Peyer's patch (tissue), 4 donors: ENCODE measurements around the gene MYO9B. TPM values are rescaled to one million over a fixed set of nuclear protein-coding genes. Genes with fewer than 3 reads are reported as not detected.

Experiments
- DNase-seq, 3 donors: peaks; one replicate each; pipeline ENCODE4 v3.0.0-alpha.2; 2017 to 2019
- H3K27ac ChIP-seq, 4 donors: fragments of 200-600 bp; sonication (generic); one replicate each; pipeline ENCODE4 v1.5.1; 2016 to 2019
- H3K27me3 ChIP-seq, 2 donors: fragments of 200-600 bp; sonication (generic); one replicate each; pipeline ENCODE4 v1.5.1; 2019
- H3K36me3 ChIP-seq, 3 donors: fragments of 200-600 bp; sonication (generic); one replicate each; pipeline ENCODE4 v1.5.1; 2016 to 2019
- H3K4me1 ChIP-seq, 4 donors: fragments of 200-600 bp; sonication (generic); one replicate each; pipeline ENCODE4 v1.5.1; 2016 to 2019
- H3K4me3 ChIP-seq, 4 donors: fragments of 200-600 bp; sonication (generic); 1 replicate in 3 of 4; 2 replicates in 1 of 4; pipeline ENCODE4 v1.5.1; 2016 to 2019; ENCODE audit warnings: mild to moderate bottlenecking in 1 of 4
- H3K9me3 ChIP-seq, 4 donors: fragments of 200-600 bp; sonication (generic); one replicate each; pipeline ENCODE4 v1.5.1; 2016 to 2019; ENCODE audit warnings: mild to moderate bottlenecking in 1 of 4
- POLR2A ChIP-seq, 2 donors: fragments of 450-650 bp; IDR thresholded peaks; one replicate each; pipeline ENCODE4 v1.5.1; 2017; ENCODE audit warnings: antibody characterized with exemption in 2 of 2, mild to moderate bottlenecking in 2 of 2, moderate library complexity in 2 of 2
- total RNA-seq, 4 donors: library from RNA; depleted of rRNA; stranded (reverse); fragments of >200 nt; gene quantifications; one replicate each; pipeline ENCODE4 v1.1.0, GENCODE V29; 2016
- TF ChIP-seq, protein P1 (sequence below), 6 experiments: fragments of 450-650 bp in 4 of 6; fragments of 200-600 bp in 2 of 6; sonication (generic) in 1 of 6; IDR thresholded peaks; one replicate each; pipeline ENCODE4 v1.5.1; 2017 to 2019; ENCODE audit warnings: antibody characterized with exemption in 6 of 6, mild to moderate bottlenecking in 3 of 6, moderate library complexity in 1 of 6

The MYO9B gene
- total RNA-seq, 4 donors from 2014 or later: 65.3 to 578 (median 143) TPM

DNA sequence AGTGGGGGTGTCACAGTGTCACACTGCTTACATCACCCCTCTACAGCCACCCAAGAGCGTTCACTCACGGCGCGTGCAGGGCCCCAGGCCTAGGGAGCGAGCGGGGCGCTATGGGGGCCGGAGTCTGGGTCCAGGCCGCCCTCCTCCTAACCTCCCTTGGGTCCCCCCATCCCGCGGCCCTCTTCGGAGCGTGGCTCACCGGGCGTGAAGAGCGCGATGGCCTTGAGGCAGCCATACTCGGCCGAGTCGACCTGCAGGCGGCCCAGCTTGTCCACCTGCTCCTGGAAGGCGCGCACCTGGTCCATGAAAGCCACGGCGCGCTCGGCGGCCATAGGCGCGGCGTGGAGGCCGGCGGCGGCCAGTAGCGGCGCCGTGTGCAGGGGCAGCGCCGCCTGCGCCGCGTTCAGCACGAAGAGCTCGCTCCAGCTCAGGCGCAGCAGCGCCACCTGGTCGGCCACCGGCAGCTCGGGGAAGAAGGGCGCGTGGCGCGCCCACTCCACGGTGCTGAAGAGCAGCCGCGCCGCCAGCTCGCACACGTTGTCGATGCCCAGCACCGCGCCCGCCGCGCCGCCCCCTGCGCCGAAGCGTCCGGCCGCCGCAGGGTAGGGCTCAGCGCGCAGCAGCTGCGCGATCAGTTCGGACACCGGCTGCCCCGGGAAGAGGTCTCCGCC, 159.9 kb downstream of the MYO9B start:
- Histone ChIP-seq H3K36me3 (peaks cover 0 to 47% (median 0%) of the 10 kb centered on the region in 3 donors), H3K27ac (peak overlapping the region; percentile 47 to 80 (median 73)), H3K4me3 (peak overlapping the region; percentile 46 to 66 (median 61)), H3K9me3 (no peaks in the 10 kb centered on the region), H3K27me3 (no peaks in the 10 kb centered on the region), H3K4me1 (peaks cover 3 to 51% (median 12%) of the 10 kb centered on the region in 4 donors)
- peak; percentile 76 to 91 (median 86) for DNase-seq
- TF ChIP-seq POLR2A (IDR thresholded peaks at IDR 0.05): no peak
- TF ChIP-seq, protein P1, sequence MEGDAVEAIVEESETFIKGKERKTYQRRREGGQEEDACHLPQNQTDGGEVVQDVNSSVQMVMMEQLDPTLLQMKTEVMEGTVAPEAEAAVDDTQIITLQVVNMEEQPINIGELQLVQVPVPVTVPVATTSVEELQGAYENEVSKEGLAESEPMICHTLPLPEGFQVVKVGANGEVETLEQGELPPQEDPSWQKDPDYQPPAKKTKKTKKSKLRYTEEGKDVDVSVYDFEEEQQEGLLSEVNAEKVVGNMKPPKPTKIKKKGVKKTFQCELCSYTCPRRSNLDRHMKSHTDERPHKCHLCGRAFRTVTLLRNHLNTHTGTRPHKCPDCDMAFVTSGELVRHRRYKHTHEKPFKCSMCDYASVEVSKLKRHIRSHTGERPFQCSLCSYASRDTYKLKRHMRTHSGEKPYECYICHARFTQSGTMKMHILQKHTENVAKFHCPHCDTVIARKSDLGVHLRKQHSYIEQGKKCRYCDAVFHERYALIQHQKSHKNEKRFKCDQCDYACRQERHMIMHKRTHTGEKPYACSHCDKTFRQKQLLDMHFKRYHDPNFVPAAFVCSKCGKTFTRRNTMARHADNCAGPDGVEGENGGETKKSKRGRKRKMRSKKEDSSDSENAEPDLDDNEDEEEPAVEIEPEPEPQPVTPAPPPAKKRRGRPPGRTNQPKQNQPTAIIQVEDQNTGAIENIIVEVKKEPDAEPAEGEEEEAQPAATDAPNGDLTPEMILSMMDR (IDR thresholded peaks at IDR 0.05): peak; percentile 20 to 64 (median 52)

DNA sequence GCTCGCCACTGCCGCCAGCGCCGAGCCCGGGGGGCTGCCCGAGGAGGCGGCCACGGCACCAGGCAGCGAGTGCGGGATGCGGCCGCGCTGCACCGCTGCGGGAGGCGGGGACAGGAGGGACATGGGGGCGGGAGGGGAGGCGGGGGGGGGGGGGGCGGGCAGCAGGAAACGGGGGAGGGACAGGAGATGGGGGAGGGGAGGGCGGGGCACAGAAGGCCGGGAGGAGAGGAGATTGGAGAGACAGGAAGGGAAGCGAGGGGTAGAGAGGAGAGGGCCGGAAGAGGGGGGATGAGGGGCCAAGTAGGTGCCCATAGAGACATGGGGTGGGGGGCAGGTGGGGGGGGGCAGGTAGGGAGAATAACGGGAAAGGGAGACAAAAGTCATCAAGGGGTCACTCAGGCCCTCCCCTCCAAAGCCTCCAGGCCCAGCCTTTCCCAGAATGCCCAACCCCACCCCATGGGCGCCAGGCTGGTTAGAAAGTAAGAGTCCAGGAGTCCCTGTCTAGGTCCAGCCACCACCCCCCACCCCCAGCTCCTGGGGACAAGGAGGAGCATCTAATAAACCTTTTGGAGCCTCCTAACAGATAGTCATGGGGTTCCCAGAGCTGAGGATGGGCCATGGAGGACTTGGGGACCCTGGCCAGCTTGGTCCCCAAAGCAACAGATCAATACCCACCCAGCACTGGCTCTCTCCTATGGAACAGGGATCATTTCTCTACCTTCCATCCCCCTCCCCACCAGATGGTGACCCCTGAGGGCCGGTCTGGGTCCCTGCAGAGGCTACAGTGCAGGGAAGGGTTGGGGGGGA, 160.6 kb downstream of the MYO9B start:
- H3K27me3 ChIP-seq: no peaks in the 10 kb centered on the region
- H3K36me3 ChIP-seq: peaks cover 0 to 44% (median 0%) of the 10 kb centered on the region in 3 donors
- H3K4me1 ChIP-seq: peaks cover 3 to 57% (median 12%) of the 10 kb centered on the region in 4 donors
- H3K9me3 ChIP-seq: no peaks in the 10 kb centered on the region
- no peak for TF ChIP-seq POLR2A (IDR thresholded peaks at IDR 0.05)
- TF ChIP-seq, protein P1 (IDR thresholded peaks at IDR 0.05): no peak
- H3K4me3 ChIP-seq: peak overlapping the region; percentile 46 to 66 (median 61)
- H3K27ac ChIP-seq: peak overlapping the region; percentile 47 to 80 (median 73)
- peak in 1 of 3 donors; percentile 63 for DNase-seq

DNA sequence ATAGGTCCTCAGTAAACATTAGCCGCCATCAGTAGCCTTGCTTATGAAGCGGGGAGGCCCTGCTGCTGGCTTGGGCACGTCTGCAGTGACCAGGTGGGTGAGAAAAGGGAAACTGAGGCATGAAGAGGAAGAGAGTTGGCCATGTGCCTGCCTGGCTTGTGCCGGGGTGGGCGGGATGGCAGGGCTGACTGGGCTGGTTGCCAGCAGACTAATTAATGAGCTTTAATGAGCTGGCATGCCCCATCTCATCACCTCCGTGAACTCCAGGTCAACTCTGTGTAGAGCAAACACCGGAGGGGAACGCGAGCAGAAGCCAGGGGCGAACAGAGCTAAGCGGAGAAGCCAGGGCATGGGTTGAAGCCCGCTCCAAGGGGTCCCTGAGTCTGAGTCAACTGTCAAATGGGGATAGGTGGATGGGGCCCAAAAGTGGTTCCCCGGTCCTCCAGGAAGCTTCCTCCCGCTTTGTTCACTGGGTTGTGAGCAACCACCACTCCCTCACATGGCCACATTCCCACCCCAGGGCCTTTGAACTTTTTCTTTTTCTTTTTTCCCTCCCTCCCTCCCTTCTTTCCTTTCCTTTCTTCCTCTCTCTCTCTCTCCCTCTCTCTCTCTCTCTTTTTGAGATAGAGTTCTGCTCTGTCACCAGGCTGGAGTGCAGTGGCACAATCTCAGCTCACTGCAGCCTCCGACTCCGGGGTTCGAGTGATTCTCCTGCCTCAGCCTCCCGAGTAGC, 161.4 kb downstream of the MYO9B start:
- Histone ChIP-seq H3K27ac (peak overlapping the region in 2 of 4 donors; percentile 35 to 80), H3K4me3 (no peak overlapping the region)

DNA sequence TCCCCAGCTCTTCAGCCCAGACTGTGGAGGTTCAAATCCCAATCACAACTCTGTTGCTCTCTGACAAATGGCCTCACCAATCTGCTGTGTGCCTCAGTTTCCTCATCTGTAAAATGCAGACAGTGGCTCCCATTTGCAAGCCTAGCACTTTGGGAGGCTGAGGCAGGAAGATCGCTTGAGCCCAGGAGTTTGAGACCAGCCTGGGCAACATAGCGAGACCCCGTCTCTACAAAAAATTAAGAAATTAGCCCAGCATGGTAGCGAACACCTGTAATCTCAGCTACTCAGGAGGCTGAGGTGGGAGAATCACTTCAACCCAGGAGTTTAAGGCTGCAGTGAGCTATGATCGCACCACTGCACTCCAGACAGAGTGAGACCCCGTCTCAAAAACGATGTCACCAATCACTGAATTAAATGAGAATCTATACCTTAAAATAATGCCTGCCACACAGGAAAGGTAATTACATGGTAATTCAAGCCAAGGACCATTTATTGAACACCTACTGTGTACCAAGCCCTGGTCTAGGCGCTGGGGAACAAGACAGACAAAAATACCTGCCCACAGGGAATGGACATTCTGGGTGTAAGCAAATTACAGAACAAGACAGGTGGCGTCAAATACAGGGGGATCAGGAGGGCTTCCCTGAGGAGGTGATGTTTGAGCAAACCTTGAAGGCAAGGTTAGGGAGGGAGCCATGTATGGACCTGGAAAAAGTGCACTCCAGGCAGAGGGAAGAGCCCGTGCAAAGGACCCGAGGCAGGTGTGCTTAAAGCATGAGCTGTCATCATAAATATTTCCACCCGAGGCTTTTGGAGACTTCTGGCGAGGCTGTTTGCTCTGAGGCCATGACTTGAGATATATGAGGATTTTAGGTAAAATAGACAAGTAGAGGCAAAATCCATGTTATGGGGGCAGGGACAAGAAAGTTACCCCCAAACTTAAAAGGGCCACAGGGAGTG, 162.4 kb downstream of the MYO9B start:
- TF ChIP-seq, protein P1 (IDR thresholded peaks at IDR 0.05): no peak
- no peak for TF ChIP-seq POLR2A (IDR thresholded peaks at IDR 0.05)
- no peak for DNase-seq
- peaks cover 0 to 25% (median 0%) of the 10 kb centered on the region in 3 donors for H3K36me3 ChIP-seq
- H3K9me3 ChIP-seq: no peaks in the 10 kb centered on the region
- H3K27ac ChIP-seq: no peak overlapping the region
- H3K4me1 ChIP-seq: peaks cover 3 to 76% (median 12%) of the 10 kb centered on the region in 4 donors
- H3K4me3 ChIP-seq: no peak overlapping the region
- H3K27me3 ChIP-seq: no peaks in the 10 kb centered on the region

More for the DNA sequence above, 161.4 kb downstream of the MYO9B start:
- Histone ChIP-seq H3K27me3 (no peaks in the 10 kb centered on the region), H3K9me3 (no peaks in the 10 kb centered on the region), H3K4me1 (peaks cover 3 to 65% (median 12%) of the 10 kb centered on the region in 4 donors), H3K36me3 (peaks cover 0 to 36% (median 0%) of the 10 kb centered on the region in 3 donors)
- DNase-seq: no peak
- TF ChIP-seq POLR2A (IDR thresholded peaks at IDR 0.05): no peak
- TF ChIP-seq, protein P1 (IDR thresholded peaks at IDR 0.05): no peak
